Thyroid gland (tissue), 4 donors: Measurements from ENCODE around the gene CCBE1.

Source experiments
- POLR2A ChIP-seq, 2 donors: fragments of 450-650 bp; IDR thresholded peaks; one replicate each; pipeline ENCODE4 v1.6.1; 2017; ENCODE audit warnings: antibody characterized with exemption in 2 of 2, mild to moderate bottlenecking in 2 of 2, moderate library complexity in 1 of 2
- TF ChIP-seq, protein P1 (sequence below), 6 experiments: fragments of 200-600 bp in 3 of 6; fragments of 450-650 bp in 3 of 6; sonication (generic) in 3 of 6; IDR thresholded peaks; one replicate each; pipeline ENCODE4 v1.5.1; 2016 to 2019; ENCODE audit warnings: antibody characterized with exemption in 6 of 6, mild to moderate bottlenecking in 2 of 6, inconsistent platforms in 1 of 6, moderate library complexity in 1 of 6

DNA sequence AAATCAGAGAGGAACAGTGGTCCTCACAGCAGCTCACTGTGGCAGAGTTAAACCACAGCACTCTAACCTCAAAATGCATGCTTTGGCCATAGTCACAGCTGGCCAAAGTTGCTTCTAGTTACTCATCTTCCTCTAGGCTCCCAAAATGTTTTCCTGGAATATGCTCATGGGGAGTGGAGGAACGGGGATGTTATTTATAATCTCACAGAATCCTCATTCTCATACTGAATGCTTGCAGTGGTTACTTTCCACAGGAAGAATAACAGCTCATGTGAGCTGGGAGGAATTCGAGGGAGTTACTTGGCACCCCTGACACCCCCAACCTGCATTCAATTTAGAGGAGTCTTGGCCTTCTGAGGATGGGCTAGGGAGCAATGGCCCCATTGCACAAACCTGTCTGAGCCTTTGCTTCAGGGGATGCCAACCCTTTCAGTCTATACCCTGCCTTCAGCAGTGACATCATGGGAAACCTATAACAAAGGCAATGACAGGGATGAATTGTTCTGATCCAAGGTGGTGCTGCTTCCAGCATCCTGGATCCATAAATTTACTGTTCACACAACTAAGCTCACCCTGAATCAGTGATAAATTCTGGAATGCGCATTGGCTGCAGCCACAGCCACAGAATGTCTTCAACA, 22.4 kb upstream of the CCBE1 start:
- TF ChIP-seq POLR2A (IDR thresholded peaks at IDR 0.05), result no peak
- TF ChIP-seq, protein P1, sequence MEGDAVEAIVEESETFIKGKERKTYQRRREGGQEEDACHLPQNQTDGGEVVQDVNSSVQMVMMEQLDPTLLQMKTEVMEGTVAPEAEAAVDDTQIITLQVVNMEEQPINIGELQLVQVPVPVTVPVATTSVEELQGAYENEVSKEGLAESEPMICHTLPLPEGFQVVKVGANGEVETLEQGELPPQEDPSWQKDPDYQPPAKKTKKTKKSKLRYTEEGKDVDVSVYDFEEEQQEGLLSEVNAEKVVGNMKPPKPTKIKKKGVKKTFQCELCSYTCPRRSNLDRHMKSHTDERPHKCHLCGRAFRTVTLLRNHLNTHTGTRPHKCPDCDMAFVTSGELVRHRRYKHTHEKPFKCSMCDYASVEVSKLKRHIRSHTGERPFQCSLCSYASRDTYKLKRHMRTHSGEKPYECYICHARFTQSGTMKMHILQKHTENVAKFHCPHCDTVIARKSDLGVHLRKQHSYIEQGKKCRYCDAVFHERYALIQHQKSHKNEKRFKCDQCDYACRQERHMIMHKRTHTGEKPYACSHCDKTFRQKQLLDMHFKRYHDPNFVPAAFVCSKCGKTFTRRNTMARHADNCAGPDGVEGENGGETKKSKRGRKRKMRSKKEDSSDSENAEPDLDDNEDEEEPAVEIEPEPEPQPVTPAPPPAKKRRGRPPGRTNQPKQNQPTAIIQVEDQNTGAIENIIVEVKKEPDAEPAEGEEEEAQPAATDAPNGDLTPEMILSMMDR (IDR thresholded peaks at IDR 0.05), result no peak
